Testis (tissue), 2 donors: ENCODE measurements around the gene GREB1.

ENCODE experiments used
- POLR2A ChIP-seq: fragments of 450-650 bp; IDR thresholded peaks from one replicate; pipeline ENCODE4 v1.6.1; 2017; ENCODE audit warnings: antibody characterized with exemption, mild to moderate bottlenecking, moderate library complexity
- TF ChIP-seq, protein P1 (sequence below), 3 experiments: fragments of 450-650 bp in 2 of 3; fragments of 200-600 bp in 1 of 3; sonication (generic) in 1 of 3; IDR thresholded peaks; one replicate each; pipeline ENCODE4 v1.5.1; 2016 to 2019; ENCODE audit warnings: antibody characterized with exemption in 3 of 3, mild to moderate bottlenecking in 2 of 3, moderate library complexity in 1 of 3

DNA sequence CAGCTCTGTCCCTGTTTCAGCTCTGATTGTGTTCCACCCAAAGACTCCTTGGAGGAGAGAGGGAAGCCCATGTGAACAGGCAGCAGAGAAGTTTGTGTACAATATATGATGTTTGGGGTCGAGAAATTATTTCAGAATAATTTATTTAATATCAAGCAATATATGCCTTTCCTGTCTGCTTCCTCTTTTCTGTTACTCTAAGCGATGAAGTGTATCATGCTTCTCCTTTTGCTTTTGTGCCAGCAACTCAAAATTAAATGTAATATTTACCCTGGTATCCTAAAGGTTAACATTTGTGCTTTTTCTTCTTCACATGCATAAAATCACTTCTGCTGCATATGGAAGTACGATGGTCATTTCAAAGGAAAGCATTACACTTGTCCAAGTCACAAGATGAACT, 138.6 kb downstream of the GREB1 start:
- TF ChIP-seq POLR2A, result no peak
- TF ChIP-seq, protein P1, sequence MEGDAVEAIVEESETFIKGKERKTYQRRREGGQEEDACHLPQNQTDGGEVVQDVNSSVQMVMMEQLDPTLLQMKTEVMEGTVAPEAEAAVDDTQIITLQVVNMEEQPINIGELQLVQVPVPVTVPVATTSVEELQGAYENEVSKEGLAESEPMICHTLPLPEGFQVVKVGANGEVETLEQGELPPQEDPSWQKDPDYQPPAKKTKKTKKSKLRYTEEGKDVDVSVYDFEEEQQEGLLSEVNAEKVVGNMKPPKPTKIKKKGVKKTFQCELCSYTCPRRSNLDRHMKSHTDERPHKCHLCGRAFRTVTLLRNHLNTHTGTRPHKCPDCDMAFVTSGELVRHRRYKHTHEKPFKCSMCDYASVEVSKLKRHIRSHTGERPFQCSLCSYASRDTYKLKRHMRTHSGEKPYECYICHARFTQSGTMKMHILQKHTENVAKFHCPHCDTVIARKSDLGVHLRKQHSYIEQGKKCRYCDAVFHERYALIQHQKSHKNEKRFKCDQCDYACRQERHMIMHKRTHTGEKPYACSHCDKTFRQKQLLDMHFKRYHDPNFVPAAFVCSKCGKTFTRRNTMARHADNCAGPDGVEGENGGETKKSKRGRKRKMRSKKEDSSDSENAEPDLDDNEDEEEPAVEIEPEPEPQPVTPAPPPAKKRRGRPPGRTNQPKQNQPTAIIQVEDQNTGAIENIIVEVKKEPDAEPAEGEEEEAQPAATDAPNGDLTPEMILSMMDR (IDR thresholded peaks at IDR 0.05), result no peak
